K562 (cell line): ENCODE results near the gene SORBS2. TPM values are rescaled to one million over a fixed set of nuclear protein-coding genes. Genes with fewer than 3 reads are reported as not detected.

Experiments used
- ATAC-seq: fragments of 200-7000 bp; cut with Tn5 transposase; 3 replicates; pipeline ENCODE4 v1.9.1; 2020; ENCODE audit warnings: moderate library complexity
- BruUV-seq: library from RNA; stranded (reverse); fragments of 400-500 nt; replicated peaks from 2 replicates; lab custom pipeline; 2021; lab: Mats Ljungman, UMichigan
- CTCF ChIA-PET: fragments of 300-600 bp; formaldehyde crosslinking; extraction: SDS; loops from one replicate; lab custom pipeline; 2021; ENCODE audit warnings: low intra/inter-chr PET ratio; lab: Yijun Ruan, JAX
- POLR2A ChIA-PET: fragments of 300-600, 350-650 bp; sonication (Branson Sonifier 250); formaldehyde crosslinking; extraction: SDS; loops from one replicate; lab custom pipeline; 2021; ENCODE audit warnings: antibody characterized with exemption, inconsistent platforms; lab: Yijun Ruan, JAX
- DNase-seq, 4 experiments: peaks; one replicate each; pipeline versions ENCODE4 v3.0.0 to v3.0.0-alpha.2; 2011 to 2018; ENCODE audit warnings: low spot score in 3 of 4, mixed read lengths in 3 of 4; ENCODE audit errors: extremely low read depth in 1 of 4
- FAIRE-seq: peaks from 2 replicates; lab custom pipeline; 2011; peaks lifted over from hg19 to GRCh38; lab: Jason Lieb, UNC
- H2AFZ ChIP-seq: 2 replicates; pipeline ENCODE4 v1.6.0; 2011; ENCODE audit warnings: low read depth, low read length, control low read depth, inconsistent platforms
- H3K27ac ChIP-seq: fragments of 200-600 bp; 3 replicates; pipeline ENCODE4 v1.8.0; 2011; ENCODE audit warnings: low read depth, mild to moderate bottlenecking, control low read depth, inconsistent platforms, low read length, moderate library complexity, mixed read lengths; ENCODE audit errors: extremely low read depth
- H3K27me3 ChIP-seq, 2 experiments: fragments of 300-600 bp in 1 of 2; 2 replicates in 1 of 2; 3 replicates in 1 of 2; pipeline versions ENCODE4 v1.6.0 to v1.8.0; 2011; ENCODE audit warnings: inconsistent platforms in 2 of 2, low read length in 2 of 2, mild to moderate bottlenecking in 1 of 2, mixed read lengths in 1 of 2, moderate library complexity in 1 of 2; ENCODE audit not compliant: control insufficient read depth in 2 of 2, insufficient read depth in 2 of 2
- H3K36me3 ChIP-seq: fragments of 300-600 bp; 3 replicates; pipeline ENCODE4 v1.8.0; 2011; ENCODE audit warnings: mild to moderate bottlenecking, low read length, inconsistent platforms; ENCODE audit not compliant: control insufficient read depth, insufficient read depth
- H3K4me1 ChIP-seq, 2 experiments: fragments of 200-600 bp in 1 of 2; replicated peaks in 1 of 2; 2 replicates in 1 of 2; 3 replicates in 1 of 2; pipeline versions ENCODE4 v1.5.1 to v1.8.0; 2011; ENCODE audit warnings: inconsistent platforms in 2 of 2, low read length in 2 of 2, mild to moderate bottlenecking in 1 of 2, mixed read lengths in 1 of 2, moderate library complexity in 1 of 2; ENCODE audit not compliant: control insufficient read depth in 2 of 2, insufficient read depth in 2 of 2
- H3K4me2 ChIP-seq: 2 replicates; pipeline ENCODE4 v1.6.1; 2011; ENCODE audit warnings: low read length, control low read depth, inconsistent platforms, mixed read lengths; ENCODE audit not compliant: insufficient read depth
- H3K4me3 ChIP-seq: fragments of 200-600 bp; sonication (generic), shearing (Covaris generic); 2 replicates; pipeline ENCODE4 v1.5.1; 2016; ENCODE audit warnings: control low read depth, inconsistent platforms
- H3K79me2 ChIP-seq: fragments of 200-600 bp; 3 replicates; pipeline ENCODE4 v1.8.0; 2011; ENCODE audit warnings: low read length, inconsistent platforms; ENCODE audit not compliant: control insufficient read depth, insufficient read depth
- H3K9ac ChIP-seq, 2 experiments: 2 replicates each; pipeline versions ENCODE4 v1.6.0 to v1.6.1; 2011; ENCODE audit warnings: low read depth in 2 of 2, low read length in 2 of 2, control low read depth in 1 of 2, inconsistent platforms in 1 of 2, mild to moderate bottlenecking in 1 of 2, mixed read lengths in 1 of 2; ENCODE audit not compliant: insufficient read depth in 1 of 2
- H3K9me1 ChIP-seq: one replicate; pipeline ENCODE4 v1.6.0; 2011; ENCODE audit warnings: inconsistent platforms, mild to moderate bottlenecking, low read length, moderate library complexity; ENCODE audit not compliant: control insufficient read depth, insufficient read depth
- H3K9me3 ChIP-seq: replicated peaks from 2 replicates; pipeline ENCODE4 v1.5.1; 2011; ENCODE audit warnings: low read depth, low read length, inconsistent platforms; ENCODE audit not compliant: control insufficient read depth, insufficient read depth
- H4K20me1 ChIP-seq: replicated peaks from 2 replicates; pipeline ENCODE4 v1.6.1; 2011; ENCODE audit warnings: low read length, inconsistent platforms, mixed read lengths; ENCODE audit not compliant: control insufficient read depth, insufficient read depth
- BCL6 ChIP-seq: fragments of 250-450 bp; sonication (Bioruptor Pico); IDR thresholded peaks from 2 replicates; pipeline ENCODE4 v1.4.0; 2020
- CC2D1A ChIP-seq: fragments of 450-650 bp; IDR thresholded peaks from 2 replicates; pipeline ENCODE4 v1.6.1; 2017; ENCODE audit warnings: mild to moderate bottlenecking
- EZH2 ChIP-seq: IDR thresholded peaks from 2 replicates; pipeline ENCODE4 v1.6.1; 2012; ENCODE audit warnings: low read depth, mild to moderate bottlenecking, inconsistent platforms, low read length, borderline replicate concordance
- HBP1 ChIP-seq: fragments of 450-650 bp; formaldehyde crosslinking; IDR thresholded peaks from 2 replicates; pipeline ENCODE4 v1.4.0; 2022; ENCODE audit warnings: missing genetic modification characterization
- KLF10 ChIP-seq: fragments of 250-450 bp; sonication (Bioruptor Pico); IDR thresholded peaks from 2 replicates; pipeline ENCODE4 v1.6.1; 2021; ENCODE audit warnings: matching md5 sums
- LCOR ChIP-seq: sonication (generic); formaldehyde crosslinking; IDR thresholded peaks from 2 replicates; pipeline ENCODE4 v1.8.0; 2022; ENCODE audit warnings: mild to moderate bottlenecking, missing genetic modification reagents
- NUFIP1 ChIP-seq: fragments of 450-650 bp; IDR thresholded peaks from 2 replicates; pipeline ENCODE4 v1.6.1; 2018; ENCODE audit not compliant: partially characterized antibody
- PCBP2 ChIP-seq: fragments of 200-400 bp; formaldehyde crosslinking; IDR thresholded peaks from 2 replicates; pipeline ENCODE4 v1.6.1; 2018; ENCODE audit warnings: low read length, low read depth, mild to moderate bottlenecking, moderate library complexity; ENCODE audit not compliant: poor library complexity, severe bottlenecking
- SIRT6 ChIP-seq: IDR thresholded peaks from one replicate; pipeline ENCODE4 v1.6.1; 2012; ENCODE audit warnings: low read depth, mild to moderate bottlenecking, control low read depth, inconsistent platforms, low read length, moderate library complexity
- SMAD3 ChIP-seq: fragments of 450-650 bp; formaldehyde crosslinking; conservative IDR thresholded peaks from 2 replicates; pipeline ENCODE4 v1.4.0; 2020; ENCODE audit warnings: mild to moderate bottlenecking
- SMARCA4 ChIP-seq: fragments of 450-650 bp; IDR thresholded peaks from 2 replicates; pipeline ENCODE4 v1.6.1; 2016
- ZC3H11A ChIP-seq: IDR thresholded peaks from 2 replicates; pipeline ENCODE4 v1.6.1; 2012; ENCODE audit warnings: low read depth, low read length, improper control_type of control experiment
- ZEB2 ChIP-seq: fragments of 450-650 bp; IDR thresholded peaks from 2 replicates; pipeline ENCODE4 v1.6.1; 2016
- ZNF133 ChIP-seq: fragments of 250-450 bp; sonication (Bioruptor Pico); IDR thresholded peaks from 2 replicates; pipeline ENCODE4 v1.4.0; 2020; ENCODE audit warnings: mild to moderate bottlenecking
- ZNF184 ChIP-seq: sonication (generic); formaldehyde crosslinking; IDR thresholded peaks from 2 replicates; pipeline ENCODE4 v1.5.0; 2020; ENCODE audit warnings: missing genetic modification reagents
- WGBS: fragments of 100-300 bp; shearing (Covaris generic); methylation state at CpG from one replicate; pipeline ENCODE4 v1.1.6; 2016; ENCODE audit warnings: low coverage, mixed read lengths; ENCODE audit not compliant: insufficient coverage; ENCODE audit errors: missing lambda C conversion rate; 5-methylcytosine and 5-hydroxymethylcytosine counted together
- in situ Hi-C: fragments of 300-500 bp; cut with MboI; formaldehyde crosslinking; loops from 4 replicates; pipeline ENCODE4 v1.15.0; 2018; ENCODE audit warnings: inconsistent platforms, mixed read lengths
- intact Hi-C: fragments of 100-400 bp; cut with micrococcal nuclease; formaldehyde crosslinking; loops from 2 replicates; pipeline ENCODE4 v1.14.2; 2022
- polyA plus RNA-seq, 8 experiments: library from polyadenylated mRNA; depleted of rRNA in 4 of 8; stranded (reverse) in 5 of 8; unstranded in 3 of 8; fragments of >200 nt; fragmentation: Nextera tagmentation in 2 of 8; fragmentation: Illumina TruSeq in 1 of 8; extraction: Ambion mirVana in 2 of 8; extraction: Trizol in 1 of 8; gene quantifications; 2 replicates each; pipeline versions ENCODE4 v1.2.1 to v1.2.3, GENCODE V29; 2011 to 2014; ENCODE audit warnings: inconsistent platforms in 1 of 8, missing spikeins in 1 of 8
- total RNA-seq, 7 experiments: library from RNA; depleted of rRNA in 6 of 7; stranded (reverse); fragments of >200 nt in 6 of 7; fragmentation: Illumina TruSeq in 2 of 7; extraction: Trizol in 2 of 7; gene quantifications; 2 replicates each; pipeline versions ENCODE4 v1.2.1 to v1.2.3, GENCODE V29; 2011 to 2021; ENCODE audit warnings: low replicate concordance in 1 of 7
- TF ChIP-seq, protein P1 (sequence below): fragments of 450-650 bp; IDR thresholded peaks from 2 replicates; pipeline ENCODE4 v1.6.1; 2016

SORBS2 gene
- total and polyA plus RNA-seq, 9 of the 15 experiments (the other 6 are each of a cell fraction or from before 2014, with no cell fraction given), result 0.29 TPM; not detected in 8

- 3% methylated on average over 3 of the region's 3 CpGs for WGBS
- TF ChIP-seq ZNF133 (CRISPR knock-in tag) (no peak), ZEB2 (no peak)
- ATAC-seq, result no peak
- in situ Hi-C loops, result no loop called here
- CTCF ChIA-PET, result no interaction called here
- no peak overlapping the region for H2AFZ ChIP-seq
- H3K36me3 ChIP-seq, result no peaks in the 10 kb centered on the region
- no peak overlapping the region for H3K9ac ChIP-seq
- H3K9me3 ChIP-seq, result no peaks in the 10 kb centered on the region
- no TSS peak for BruUV-seq
- H3K27me3 ChIP-seq, result peaks cover 9 to 10% of the 10 kb centered on the region in 2 experiments; a peak in 4 of 5 replicates
- H3K4me1 ChIP-seq, result no peaks in the 10 kb centered on the region
- H3K27ac ChIP-seq, result no peak overlapping the region
- H3K79me2 ChIP-seq, result no peaks in the 10 kb centered on the region
- no peak overlapping the region for H3K4me3 ChIP-seq
- no peaks in the 10 kb centered on the region for H3K9me1 ChIP-seq
- no peak overlapping the region for H3K4me2 ChIP-seq
- POLR2A ChIA-PET, result no interaction called here
- DNase-seq, result no peak
- H4K20me1 ChIP-seq, result no peaks in the 10 kb centered on the region
- intact Hi-C loops, result no loop called here
- FAIRE-seq, result no peak
Measured at GRCh38 chr4:185754961-185755360, 57.0 kb downstream of the SORBS2 start.

DNA sequence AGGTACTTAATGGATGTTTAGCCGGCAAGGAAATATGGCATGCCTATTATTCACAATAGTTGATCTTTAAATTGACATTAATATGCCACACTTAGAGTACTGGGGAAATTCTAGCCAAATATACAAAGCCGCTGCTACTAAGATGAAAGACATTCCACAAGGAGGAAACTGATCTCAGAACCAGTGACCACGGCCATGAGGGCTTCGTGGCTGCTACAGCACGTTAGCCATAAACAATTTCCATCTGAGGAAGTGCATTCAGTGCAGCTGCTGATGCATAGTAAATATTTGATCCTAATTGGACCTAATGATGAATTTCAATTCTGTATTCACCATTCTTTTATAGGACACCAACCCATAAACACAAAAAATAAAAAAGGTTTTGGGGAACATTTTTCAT lies 59.1 kb downstream of the SORBS2 start:
- H3K4me2 ChIP-seq, result no peak overlapping the region
- 0% methylated on average over 5 of the region's 5 CpGs for WGBS
- H3K27me3 ChIP-seq, result peaks cover 14 to 20% of the 10 kb centered on the region in 2 experiments; a peak in 4 of 5 replicates
- BruUV-seq, result no TSS peak
- H3K9ac ChIP-seq, result no peak overlapping the region
- intact Hi-C loops, result no loop called here
- ChIA-PET POLR2A (no interaction called here), CTCF (no interaction called here)
- no peaks in the 10 kb centered on the region for H3K9me3 ChIP-seq
- H3K79me2 ChIP-seq, result no peaks in the 10 kb centered on the region
- no peaks in the 10 kb centered on the region for H3K9me1 ChIP-seq
- in situ Hi-C loops, result no loop called here
- H3K4me3 ChIP-seq, result no peak overlapping the region
- FAIRE-seq, result no peak
- H3K36me3 ChIP-seq, result no peaks in the 10 kb centered on the region
- no peak for ATAC-seq
- no peaks in the 10 kb centered on the region for H3K4me1 ChIP-seq
- no peaks in the 10 kb centered on the region for H4K20me1 ChIP-seq
- DNase-seq, result no peak
- no peak overlapping the region for H2AFZ ChIP-seq
- H3K27ac ChIP-seq, result no peak overlapping the region
- TF ChIP-seq, protein P1, sequence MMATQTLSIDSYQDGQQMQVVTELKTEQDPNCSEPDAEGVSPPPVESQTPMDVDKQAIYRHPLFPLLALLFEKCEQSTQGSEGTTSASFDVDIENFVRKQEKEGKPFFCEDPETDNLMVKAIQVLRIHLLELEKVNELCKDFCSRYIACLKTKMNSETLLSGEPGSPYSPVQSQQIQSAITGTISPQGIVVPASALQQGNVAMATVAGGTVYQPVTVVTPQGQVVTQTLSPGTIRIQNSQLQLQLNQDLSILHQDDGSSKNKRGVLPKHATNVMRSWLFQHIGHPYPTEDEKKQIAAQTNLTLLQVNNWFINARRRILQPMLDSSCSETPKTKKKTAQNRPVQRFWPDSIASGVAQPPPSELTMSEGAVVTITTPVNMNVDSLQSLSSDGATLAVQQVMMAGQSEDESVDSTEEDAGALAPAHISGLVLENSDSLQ, result no peak
- TF ChIP-seq LCOR (CRISPR knock-in tag), result no peak
- no peak for TF ChIP-seq CC2D1A
- TF ChIP-seq PCBP2, result no peak
- TF ChIP-seq SMAD3, result no peak
- TF ChIP-seq EZH2, result no peak
- TF ChIP-seq SIRT6, result no peak
- no peak for TF ChIP-seq NUFIP1
- no peak for TF ChIP-seq KLF10 (CRISPR knock-in tag)
- no peak for TF ChIP-seq SMARCA4
- TF ChIP-seq HBP1, result no peak
- no peak for TF ChIP-seq BCL6 (CRISPR knock-in tag)
- no peak for TF ChIP-seq ZNF184 (CRISPR knock-in tag)
- TF ChIP-seq ZC3H11A, result no peak
